DND-41 (cell line): ENCODE results near the gene CD55.

Source experiments
- CTCF ChIP-seq: IDR thresholded peaks from 2 replicates; pipeline ENCODE4 v1.5.1; 2012; ENCODE audit warnings: borderline replicate concordance, low read length, moderate library complexity, mild to moderate bottlenecking; ENCODE audit not compliant: poor library complexity, severe bottlenecking; ENCODE audit errors: extremely low read depth
- EZH2 ChIP-seq: IDR thresholded peaks from 3 replicates; pipeline ENCODE4 v1.6.1; 2012; ENCODE audit warnings: borderline replicate concordance, low read depth, mild to moderate bottlenecking, moderate library complexity, low read length, inconsistent platforms; ENCODE audit not compliant: severe bottlenecking

GRCh38 chr1:207279652-207280051, 41.8 kb upstream of the CD55 start:
- TF ChIP-seq CTCF (no peak), EZH2 (no peak)
